ENCODE data around the gene UNC5C. TPM values are rescaled to one million over a fixed set of nuclear protein-coding genes. Genes with fewer than 3 reads are reported as not detected.

The UNC5C gene
- total RNA-seq, 1 donor from 2014 or later: 0.39 TPM

DNA sequence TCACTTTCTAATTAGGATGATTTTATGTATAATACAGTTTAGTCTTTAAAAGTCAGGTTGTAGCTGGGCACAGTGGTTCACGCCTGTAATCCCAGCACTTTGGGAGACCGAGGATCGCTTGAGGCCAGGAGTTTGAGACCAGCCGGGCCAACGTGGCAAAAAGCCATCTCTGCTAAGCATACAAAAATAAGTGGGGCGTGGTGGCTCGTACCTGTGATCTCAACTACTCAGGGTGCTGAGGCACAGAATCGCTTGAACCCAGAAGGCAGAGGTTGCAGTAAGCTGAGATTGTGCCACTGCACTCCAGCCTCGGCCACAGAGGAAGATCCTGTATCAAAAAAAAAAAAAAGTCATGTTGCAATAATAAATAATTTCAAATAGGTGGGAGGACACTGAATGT lies 426.8 kb downstream of the UNC5C start:
- H3K4me3 Mint-ChIP-seq: no peak overlapping the region
- no peak overlapping the region for H3K27ac Mint-ChIP-seq
- H3K9me3 ChIP-seq (ENCODE audit: low read depth): no peaks in the 10 kb centered on the region
- no peaks in the 10 kb centered on the region for H3K9me3 Mint-ChIP-seq
- H3K4me3 ChIP-seq: no peak overlapping the region
- TF ChIP-seq EZH2phosphoT487 (IDR thresholded peaks at IDR 0.05) (no peak), EZH2 (IDR thresholded peaks at IDR 0.05) (no peak)
- TF ChIP-seq, protein P1, sequence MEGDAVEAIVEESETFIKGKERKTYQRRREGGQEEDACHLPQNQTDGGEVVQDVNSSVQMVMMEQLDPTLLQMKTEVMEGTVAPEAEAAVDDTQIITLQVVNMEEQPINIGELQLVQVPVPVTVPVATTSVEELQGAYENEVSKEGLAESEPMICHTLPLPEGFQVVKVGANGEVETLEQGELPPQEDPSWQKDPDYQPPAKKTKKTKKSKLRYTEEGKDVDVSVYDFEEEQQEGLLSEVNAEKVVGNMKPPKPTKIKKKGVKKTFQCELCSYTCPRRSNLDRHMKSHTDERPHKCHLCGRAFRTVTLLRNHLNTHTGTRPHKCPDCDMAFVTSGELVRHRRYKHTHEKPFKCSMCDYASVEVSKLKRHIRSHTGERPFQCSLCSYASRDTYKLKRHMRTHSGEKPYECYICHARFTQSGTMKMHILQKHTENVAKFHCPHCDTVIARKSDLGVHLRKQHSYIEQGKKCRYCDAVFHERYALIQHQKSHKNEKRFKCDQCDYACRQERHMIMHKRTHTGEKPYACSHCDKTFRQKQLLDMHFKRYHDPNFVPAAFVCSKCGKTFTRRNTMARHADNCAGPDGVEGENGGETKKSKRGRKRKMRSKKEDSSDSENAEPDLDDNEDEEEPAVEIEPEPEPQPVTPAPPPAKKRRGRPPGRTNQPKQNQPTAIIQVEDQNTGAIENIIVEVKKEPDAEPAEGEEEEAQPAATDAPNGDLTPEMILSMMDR (IDR thresholded peaks at IDR 0.05): no peak
- H3K27me3 Mint-ChIP-seq (ENCODE audit: insufficient read depth, low read depth): no peaks in the 10 kb centered on the region
- no peaks in the 10 kb centered on the region for H3K36me3 ChIP-seq
- DNase-seq (ENCODE audit: low spot score): no peak
- H2AFZ ChIP-seq (replicated peaks): no peak overlapping the region
- no peaks in the 10 kb centered on the region for H3K4me1 ChIP-seq
- peaks cover 4% of the 10 kb centered on the region for H3K4me1 Mint-ChIP-seq
- no peaks in the 10 kb centered on the region for H3K27me3 ChIP-seq
- H4K20me1 ChIP-seq (ENCODE audit: low read depth): no peaks in the 10 kb centered on the region
- no peaks in the 10 kb centered on the region for H3K79me2 ChIP-seq (ENCODE audit: low read depth)
- H3F3A ChIP-seq (ENCODE audit: low read depth): no peaks in the 10 kb centered on the region
- peaks cover 12% of the 10 kb centered on the region for H3K36me3 Mint-ChIP-seq
- H3K9ac ChIP-seq: no peak overlapping the region
- no peak overlapping the region for H3K4me2 ChIP-seq
- no peak overlapping the region for H3K27ac ChIP-seq

DNA sequence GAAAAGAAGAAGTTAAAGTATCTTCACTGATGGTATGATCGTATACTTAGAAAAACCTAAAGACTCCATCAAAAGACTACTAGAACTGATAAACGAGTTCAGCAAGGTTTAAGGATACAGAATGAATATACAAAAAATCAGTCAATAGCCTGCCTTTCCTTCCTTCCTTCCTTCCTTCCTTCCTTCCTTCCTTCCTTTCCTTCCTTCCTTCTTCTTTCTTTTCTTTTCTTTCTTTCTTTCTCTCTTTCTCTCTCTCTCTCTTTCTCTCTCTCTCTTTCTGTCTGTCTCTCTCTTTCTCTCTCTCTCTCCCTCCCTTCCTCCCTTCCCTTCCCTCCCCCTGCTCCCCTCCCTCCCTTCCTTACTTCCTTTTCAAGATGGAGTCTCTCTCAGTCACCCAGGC lies 428.3 kb downstream of the UNC5C start:
- H3K9me3 Mint-ChIP-seq: no peaks in the 10 kb centered on the region
- H2AFZ ChIP-seq (replicated peaks): no peak overlapping the region
- no peaks in the 10 kb centered on the region for H4K20me1 ChIP-seq (ENCODE audit: low read depth)
- peaks cover 2% of the 10 kb centered on the region for H3K27me3 Mint-ChIP-seq (ENCODE audit: insufficient read depth, low read depth)
- no peak for TF ChIP-seq EZH2 (IDR thresholded peaks at IDR 0.05)
- TF ChIP-seq EZH2phosphoT487 (IDR thresholded peaks at IDR 0.05): no peak
- TF ChIP-seq, protein P1 (IDR thresholded peaks at IDR 0.05): no peak
- H3K9ac ChIP-seq: no peak overlapping the region
- H3K27ac Mint-ChIP-seq: no peak overlapping the region
- no peaks in the 10 kb centered on the region for H3K79me2 ChIP-seq (ENCODE audit: low read depth)
- no peaks in the 10 kb centered on the region for H3F3A ChIP-seq (ENCODE audit: low read depth)
- no peak overlapping the region for H3K27ac ChIP-seq
- no peaks in the 10 kb centered on the region for H3K36me3 ChIP-seq
- no peak overlapping the region for H3K4me2 ChIP-seq
- H3K27me3 ChIP-seq: no peaks in the 10 kb centered on the region
- H3K36me3 Mint-ChIP-seq: peaks cover 15% of the 10 kb centered on the region
- no peaks in the 10 kb centered on the region for H3K4me1 ChIP-seq
- no peaks in the 10 kb centered on the region for H3K9me3 ChIP-seq (ENCODE audit: low read depth)
- no peak overlapping the region for H3K4me3 ChIP-seq
- H3K4me3 Mint-ChIP-seq: no peak overlapping the region
- peaks cover 4% of the 10 kb centered on the region for H3K4me1 Mint-ChIP-seq
- no peak for DNase-seq (ENCODE audit: low spot score)

DNA sequence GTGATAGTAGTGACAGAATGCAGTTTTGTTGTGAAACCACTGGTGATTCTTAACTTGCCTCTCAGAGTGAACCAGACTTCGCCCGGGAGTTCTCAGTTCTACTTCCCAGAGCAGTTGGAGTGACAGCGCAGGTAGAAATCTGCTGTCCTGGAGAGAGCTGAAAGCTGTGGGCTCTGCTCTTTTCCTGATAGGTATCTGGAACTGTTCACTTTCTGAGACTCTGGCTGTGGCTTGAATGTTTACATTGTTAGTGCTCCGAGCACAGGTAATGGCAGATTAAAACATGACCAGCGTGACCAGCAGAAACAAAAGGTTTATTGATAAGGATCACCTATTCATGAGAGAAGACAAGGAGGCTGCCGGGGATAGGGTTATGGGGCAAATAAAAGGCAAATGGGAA lies 430.3 kb downstream of the UNC5C start:
- Histone ChIP-seq H3K4me2 (no peak overlapping the region), H3K27ac (no peak overlapping the region), H2AFZ (replicated peaks) (no peak overlapping the region), H3K4me1 (no peaks in the 10 kb centered on the region), H4K20me1 (ENCODE audit: low read depth) (no peaks in the 10 kb centered on the region), H3F3A (ENCODE audit: low read depth) (no peaks in the 10 kb centered on the region), H3K79me2 (ENCODE audit: low read depth) (no peaks in the 10 kb centered on the region), H3K27me3 (no peaks in the 10 kb centered on the region), H3K9ac (no peak overlapping the region), H3K36me3 (no peaks in the 10 kb centered on the region), H3K9me3 (ENCODE audit: low read depth) (no peaks in the 10 kb centered on the region), H3K4me3 (no peak overlapping the region)
- no peaks in the 10 kb centered on the region for H3K9me3 Mint-ChIP-seq
- TF ChIP-seq, protein P1 (IDR thresholded peaks at IDR 0.05): no peak
- TF ChIP-seq EZH2phosphoT487 (IDR thresholded peaks at IDR 0.05) (no peak), EZH2 (IDR thresholded peaks at IDR 0.05) (no peak)
- H3K36me3 Mint-ChIP-seq: peaks cover 17% of the 10 kb centered on the region
- H3K4me3 Mint-ChIP-seq: no peak overlapping the region
- no peaks in the 10 kb centered on the region for H3K4me1 Mint-ChIP-seq
- peak overlapping the region; percentile 11 for H3K27ac Mint-ChIP-seq
- peaks cover 2% of the 10 kb centered on the region for H3K27me3 Mint-ChIP-seq (ENCODE audit: insufficient read depth, low read depth)
- no peak for DNase-seq (ENCODE audit: low spot score)

Measured in neural progenitor cell (in vitro differentiated cells).